ENCODE data around the gene ZNF662.

- no peak for TF ChIP-seq TAF1 (IDR thresholded peaks at IDR 0.05; ENCODE audit: control insufficient read depth, extremely low read depth, insufficient read depth, low read length, severe bottlenecking)
- TF ChIP-seq SMC3 (conservative IDR thresholded peaks at IDR 0.05; ENCODE audit: insufficient read depth, low read depth, low read length) = no peak
- no peak for TF ChIP-seq FIP1L1 (IDR thresholded peaks at IDR 0.05; ENCODE audit: low read depth, low read length, poor library complexity, severe bottlenecking)
Measured at GRCh38 chr3:42871592-42872196, 34.2 kb upstream of the ZNF662 start.

Data from K562 (cell line).